Thoracic aorta (tissue), 2 donors: ENCODE measurements around the gene HTRA2. TPM values are rescaled to one million over a fixed set of nuclear protein-coding genes. Genes with fewer than 3 reads are reported as not detected.
"Not testable (repeated sequence)": the region's sequence is repeated elsewhere in the genome, so short reads cannot be mapped to it uniquely, and the experiment has no call there.

Experiments
- ATAC-seq: fragments of 150-250 bp; one replicate; pipeline ENCODE4 v1.8.0; 2017; ENCODE audit warnings: low read depth; ENCODE audit not compliant: insufficient number of reproducible peaks, low FRiP score
- DNase-seq: peaks from one replicate; pipeline ENCODE4 v3.0.0-alpha.2; 2020; ENCODE audit warnings: low spot score
- H3K27ac ChIP-seq, 2 donors: fragments of 200-600 bp; sonication (generic); 1 replicate in 1 of 2; 2 replicates in 1 of 2; pipeline ENCODE4 v1.5.1; 2016; ENCODE audit warnings: mild to moderate bottlenecking in 2 of 2, moderate library complexity in 2 of 2
- H3K27me3 ChIP-seq: fragments of 200-600 bp; sonication (generic); replicated peaks from 2 replicates; pipeline ENCODE4 v1.6.0; 2016; ENCODE audit warnings: mild to moderate bottlenecking; ENCODE audit not compliant: insufficient read depth
- H3K36me3 ChIP-seq: fragments of 200-600 bp; sonication (generic); one replicate; pipeline ENCODE4 v1.5.1; 2016
- H3K4me1 ChIP-seq, 2 donors: fragments of 200-600 bp; sonication (generic); 1 replicate in 1 of 2; 2 replicates in 1 of 2; pipeline versions ENCODE4 v1.5.1 to v1.6.0; 2016; ENCODE audit warnings: low read depth in 2 of 2, mild to moderate bottlenecking in 1 of 2; ENCODE audit not compliant: control insufficient read depth in 1 of 2
- H3K4me3 ChIP-seq: fragments of 200-600 bp; sonication (generic); 2 replicates; pipeline ENCODE4 v1.5.1; 2016; ENCODE audit warnings: mild to moderate bottlenecking
- H3K9me3 ChIP-seq: fragments of 200-600 bp; sonication (generic); 2 replicates; pipeline ENCODE4 v1.5.1; 2016
- CTCF ChIP-seq: fragments of 200-600 bp; sonication (generic); IDR thresholded peaks from one replicate; pipeline ENCODE4 v1.5.1; 2019; ENCODE audit warnings: antibody characterized with exemption
- total RNA-seq, 2 donors: library from RNA; depleted of rRNA; stranded (reverse); fragments of >200 nt; gene quantifications; one replicate each; pipeline versions ENCODE4 v1.1.0 to v1.2.3, GENCODE V29; 2016

HTRA2 gene
- total RNA-seq, result 10 to 100 TPM; 34.9 to 35.6 TPM

- H3K27ac ChIP-seq, result peak within 1 kb of the TSS; percentile 81
- no peaks in the 10 kb centered on the region for H3K9me3 ChIP-seq
- peak; percentile 94 for DNase-seq
- no peak for TF ChIP-seq CTCF
- H3K27me3 ChIP-seq, result no peaks in the 10 kb centered on the region
- H3K4me1 ChIP-seq, result peaks cover 14 to 27% of the 10 kb centered on the region in 2 donors
- peak; percentile 87 for ATAC-seq
- H3K36me3 ChIP-seq, result peaks cover 34% of the 10 kb centered on the region
- peak within 1 kb of the TSS; percentile 100 for H3K4me3 ChIP-seq
These were observed at the start of gene HTRA2, which contains the start of gene AUP1 for GRCh38 chr2:74529357-74530238. TSS of gene HTRA2 (plus strand) at chr2:74529933. CDS start at chr2:74530007, 74 bp downstream. TSS of gene AUP1 (minus strand) at chr2:74529706. CDS start at chr2:74529629, 77 bp downstream.

DNA sequence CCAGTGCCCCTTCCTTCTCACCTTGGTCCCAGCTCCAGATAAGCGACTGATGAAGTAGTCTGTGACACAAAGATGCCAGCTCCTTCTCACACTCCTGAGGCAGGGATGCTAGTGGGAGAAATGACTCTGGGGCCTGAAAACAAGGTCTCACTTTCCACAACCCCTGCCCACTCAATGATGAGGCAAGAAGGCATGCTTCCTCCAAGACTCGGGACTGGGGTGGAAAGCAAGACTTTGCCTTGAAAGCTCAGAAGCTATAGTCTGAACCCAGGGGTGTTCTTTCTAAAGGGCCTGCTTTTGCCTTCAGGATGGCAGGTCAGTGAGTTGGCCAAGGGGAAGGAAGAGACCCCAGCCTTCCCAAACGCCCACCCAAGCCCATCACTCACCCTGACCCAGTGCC lies 48.3 kb upstream of the HTRA2 start:
- no peak for TF ChIP-seq CTCF
- DNase-seq (no peak), ATAC-seq (no peak)
- H3K36me3 ChIP-seq, result peaks cover 13% of the 10 kb centered on the region
- H3K4me3 ChIP-seq, result peak overlapping the region; percentile 100
- peaks cover 23 to 35% of the 10 kb centered on the region in 2 donors for H3K4me1 ChIP-seq
- H3K27ac ChIP-seq, result peak overlapping the region in 1 of 2 donors; percentile 88
- H3K9me3 ChIP-seq, result no peaks in the 10 kb centered on the region
- H3K27me3 ChIP-seq, result no peaks in the 10 kb centered on the region

GRCh38 chr2:74481961-74482800 lies 47.6 kb upstream of the HTRA2 start:
- peaks cover 23 to 35% of the 10 kb centered on the region in 2 donors for H3K4me1 ChIP-seq
- no peak for TF ChIP-seq CTCF
- H3K27ac ChIP-seq, result peak overlapping the region; percentile 88 to 94
- H3K27me3 ChIP-seq, result no peaks in the 10 kb centered on the region
- no peaks in the 10 kb centered on the region for H3K9me3 ChIP-seq
- H3K4me3 ChIP-seq, result peak overlapping the region; percentile 100
- ATAC-seq, result peak; percentile 26
- peaks cover 18% of the 10 kb centered on the region for H3K36me3 ChIP-seq
- DNase-seq, result no peak

DNA sequence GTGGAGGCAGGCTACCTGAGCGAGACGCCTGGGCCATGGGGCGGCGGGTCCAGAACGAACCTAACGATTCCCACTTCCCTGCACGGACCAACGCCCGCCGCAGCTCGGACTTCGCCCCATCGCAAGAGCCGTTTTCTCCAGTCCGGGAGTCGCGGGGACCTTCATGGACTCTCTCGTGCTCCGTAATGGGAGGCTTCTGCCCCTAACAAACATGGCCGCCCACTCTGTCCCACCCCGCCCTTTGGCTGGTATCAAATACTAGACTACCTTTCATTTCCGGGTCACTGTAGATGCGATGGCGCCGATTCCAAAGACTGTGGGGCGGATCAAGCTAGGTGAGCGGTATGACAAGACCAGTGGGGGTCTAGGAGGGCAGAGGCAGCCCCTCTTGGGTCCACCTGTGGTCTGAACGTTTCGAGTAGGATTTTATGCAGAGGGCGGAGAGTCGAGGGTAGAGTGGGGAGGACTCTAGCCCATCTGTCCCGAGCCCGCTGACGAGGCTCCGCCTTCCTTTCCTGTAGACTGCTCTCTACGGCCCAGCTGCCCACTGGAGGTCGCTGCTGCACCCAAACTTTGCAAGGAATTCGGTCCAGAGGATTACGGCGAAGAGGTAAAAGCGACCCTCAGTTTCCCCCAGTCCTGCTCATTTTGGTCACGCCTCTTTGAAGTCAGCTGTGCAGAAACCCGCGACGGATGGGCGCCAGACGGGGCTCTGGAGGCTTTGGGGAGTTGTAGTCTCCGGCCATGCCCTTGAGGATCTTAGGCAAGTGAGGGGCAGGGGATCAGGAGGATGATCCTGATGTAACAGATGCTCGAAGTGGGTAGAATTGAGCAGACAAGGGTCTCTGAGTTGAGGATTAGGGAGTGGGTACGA lies 46.7 kb upstream of the HTRA2 start, which contains the start of the genes CCDC142 and TTC31:
Gene CCDC142 (minus strand): TSS at position 198 of the 874 bp plus-strand sequence. CDS start 161 bp downstream, at position 37.
Gene TTC31 (plus strand): TSS at position 281 of the 874 bp plus-strand sequence. CDS start 15 bp downstream, at position 296.
- peaks cover 17% of the 10 kb centered on the region for H3K36me3 ChIP-seq
- DNase-seq (peak; percentile 95), ATAC-seq (peak; percentile 100)
- H3K27me3 ChIP-seq, result no peaks in the 10 kb centered on the region
- peaks cover 23 to 35% of the 10 kb centered on the region in 2 donors for H3K4me1 ChIP-seq
- peak; percentile 78 for TF ChIP-seq CTCF
- peak within 1 kb of the TSS; percentile 88 to 94 for H3K27ac ChIP-seq
- H3K9me3 ChIP-seq, result no peaks in the 10 kb centered on the region
- peak within 1 kb of the TSS; percentile 100 for H3K4me3 ChIP-seq

DNA sequence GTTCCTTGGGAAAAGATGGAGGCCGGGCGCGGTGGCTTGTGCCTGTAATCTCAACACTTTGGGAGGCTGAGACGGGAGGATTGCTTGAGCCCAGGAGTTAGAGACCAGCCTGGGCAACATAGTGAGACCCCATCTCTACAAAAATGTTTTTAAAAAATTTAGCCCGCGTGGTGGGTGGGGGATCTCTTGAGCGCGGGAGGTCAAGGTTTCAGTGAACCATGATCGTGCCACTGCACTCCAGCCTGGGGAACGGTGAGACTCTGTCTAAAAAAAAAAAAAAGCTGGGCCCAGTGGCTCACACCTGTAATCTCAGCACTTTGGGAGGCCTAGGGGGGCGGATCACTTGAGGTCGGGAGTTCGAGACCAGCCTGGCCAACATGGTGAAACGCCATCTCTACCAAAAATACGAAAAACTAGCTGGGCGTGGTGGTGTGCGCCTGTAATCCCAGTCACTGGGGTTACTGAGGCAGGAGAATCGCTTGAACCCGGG lies 46.0 kb upstream of the HTRA2 start:
- Histone ChIP-seq H3K4me1 (peaks cover 23 to 35% of the 10 kb centered on the region in 2 donors), H3K4me3 (peak overlapping the region; percentile 100), H3K27ac (peak overlapping the region in 1 of 2 donors; percentile 88), H3K36me3 (peaks cover 13% of the 10 kb centered on the region)
- not testable (repeated sequence) for ATAC-seq, H3K9me3 ChIP-seq, H3K27me3 ChIP-seq, DNase-seq
